ENCODE data around the gene DCST2. TPM values are rescaled to one million over a fixed set of nuclear protein-coding genes. Genes with fewer than 3 reads are reported as not detected.

The DCST2 gene
- total RNA-seq, 3 donors from 2014 or later (not counting 1 experiment from before 2014, with no cell fraction given): 0.30 to 0.92 (median 0.32) TPM

DNA sequence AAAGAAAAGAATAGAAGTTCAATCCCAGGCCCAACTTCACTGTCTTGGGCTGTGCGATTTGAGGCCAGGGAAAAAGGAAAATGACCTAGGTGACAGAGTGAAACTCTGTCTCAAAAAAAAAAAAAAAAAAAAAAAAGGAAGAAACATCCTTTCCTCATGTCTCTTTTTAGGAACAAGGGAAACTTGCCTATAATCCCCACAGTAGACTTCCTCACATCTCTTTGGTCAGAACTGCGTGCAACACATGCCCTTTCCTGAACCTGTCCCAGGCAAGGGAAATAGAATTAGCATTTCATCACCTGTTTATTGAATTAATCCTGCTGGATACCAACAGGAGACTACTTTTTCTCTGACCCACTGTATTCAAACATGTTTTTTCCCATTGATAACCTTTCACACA, 2.4 kb upstream of the DCST2 start:
- Histone ChIP-seq H3K4me1 (ENCODE audit: control insufficient read depth, insufficient read depth, low read length) (no peaks in the 10 kb centered on the region), H3K27ac (ENCODE audit: low read length) (no peak overlapping the region), H3K4me3 (ENCODE audit: low read length) (no peak overlapping the region), H3K36me3 (ENCODE audit: control insufficient read depth, insufficient read depth, low read length) (no peaks in the 10 kb centered on the region), H3K27me3 (ENCODE audit: control insufficient read depth, insufficient read depth, low read length) (no peaks in the 10 kb centered on the region), H3K9me3 (ENCODE audit: control insufficient read depth, insufficient read depth, low read length) (no peaks in the 10 kb centered on the region)
- H3K27ac Mint-ChIP-seq: no peak overlapping the region
- intact Hi-C loops (cut with micrococcal nuclease): no loop called here
- peaks cover 0 to 5% of the 10 kb centered on the region in 2 donors for H3K4me1 Mint-ChIP-seq
- peaks cover 5 to 12% of the 10 kb centered on the region in 2 donors for H3K27me3 Mint-ChIP-seq (ENCODE audit: low read depth in 2 of 2)
- ATAC-seq: no peak
- no peak for DNase-seq
- no peaks in the 10 kb centered on the region for H3K36me3 Mint-ChIP-seq
- H3K4me3 Mint-ChIP-seq: no peak overlapping the region
- WGBS (ENCODE audit: insufficient coverage): 92% methylated on average over 1 of the region's 2 CpGs
- H3K9me3 Mint-ChIP-seq: no peaks in the 10 kb centered on the region
- TF ChIP-seq, protein P1, sequence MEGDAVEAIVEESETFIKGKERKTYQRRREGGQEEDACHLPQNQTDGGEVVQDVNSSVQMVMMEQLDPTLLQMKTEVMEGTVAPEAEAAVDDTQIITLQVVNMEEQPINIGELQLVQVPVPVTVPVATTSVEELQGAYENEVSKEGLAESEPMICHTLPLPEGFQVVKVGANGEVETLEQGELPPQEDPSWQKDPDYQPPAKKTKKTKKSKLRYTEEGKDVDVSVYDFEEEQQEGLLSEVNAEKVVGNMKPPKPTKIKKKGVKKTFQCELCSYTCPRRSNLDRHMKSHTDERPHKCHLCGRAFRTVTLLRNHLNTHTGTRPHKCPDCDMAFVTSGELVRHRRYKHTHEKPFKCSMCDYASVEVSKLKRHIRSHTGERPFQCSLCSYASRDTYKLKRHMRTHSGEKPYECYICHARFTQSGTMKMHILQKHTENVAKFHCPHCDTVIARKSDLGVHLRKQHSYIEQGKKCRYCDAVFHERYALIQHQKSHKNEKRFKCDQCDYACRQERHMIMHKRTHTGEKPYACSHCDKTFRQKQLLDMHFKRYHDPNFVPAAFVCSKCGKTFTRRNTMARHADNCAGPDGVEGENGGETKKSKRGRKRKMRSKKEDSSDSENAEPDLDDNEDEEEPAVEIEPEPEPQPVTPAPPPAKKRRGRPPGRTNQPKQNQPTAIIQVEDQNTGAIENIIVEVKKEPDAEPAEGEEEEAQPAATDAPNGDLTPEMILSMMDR (IDR thresholded peaks at IDR 0.05): no peak

GRCh38 chr1:155034318-155035208, 982 bp upstream of the DCST2 start:
- peaks cover 5 to 12% of the 10 kb centered on the region in 2 donors for H3K27me3 Mint-ChIP-seq (ENCODE audit: low read depth in 2 of 2)
- H3K27ac Mint-ChIP-seq: no peak overlapping the region
- intact Hi-C loops (cut with micrococcal nuclease): no loop called here
- H3K4me3 Mint-ChIP-seq: no peak overlapping the region
- 77% methylated on average over 20 of the region's 20 CpGs for WGBS (ENCODE audit: insufficient coverage)
- H3K4me3 ChIP-seq (ENCODE audit: low read length): no peak overlapping the region
- H3K4me1 Mint-ChIP-seq: peaks cover 0 to 5% of the 10 kb centered on the region in 2 donors
- no peaks in the 10 kb centered on the region for H3K4me1 ChIP-seq (ENCODE audit: control insufficient read depth, insufficient read depth, low read length)
- H3K27me3 ChIP-seq (ENCODE audit: control insufficient read depth, insufficient read depth, low read length): no peaks in the 10 kb centered on the region
- no peak overlapping the region for H3K27ac ChIP-seq (ENCODE audit: low read length)
- H3K9me3 Mint-ChIP-seq: no peaks in the 10 kb centered on the region
- TF ChIP-seq, protein P1 (IDR thresholded peaks at IDR 0.05): no peak
- ATAC-seq: no peak
- no peak for DNase-seq
- H3K9me3 ChIP-seq (ENCODE audit: control insufficient read depth, insufficient read depth, low read length): no peaks in the 10 kb centered on the region
- no peaks in the 10 kb centered on the region for H3K36me3 Mint-ChIP-seq
- H3K36me3 ChIP-seq (ENCODE audit: control insufficient read depth, insufficient read depth, low read length): no peaks in the 10 kb centered on the region

GRCh38 chr1:155032886-155033285, 695 bp downstream of the DCST2 start:
- Histone ChIP-seq H3K27ac (ENCODE audit: low read length) (no peak overlapping the region), H3K4me1 (ENCODE audit: control insufficient read depth, insufficient read depth, low read length) (no peaks in the 10 kb centered on the region), H3K9me3 (ENCODE audit: control insufficient read depth, insufficient read depth, low read length) (no peaks in the 10 kb centered on the region), H3K4me3 (ENCODE audit: low read length) (no peak overlapping the region), H3K27me3 (ENCODE audit: control insufficient read depth, insufficient read depth, low read length) (no peaks in the 10 kb centered on the region), H3K36me3 (ENCODE audit: control insufficient read depth, insufficient read depth, low read length) (no peaks in the 10 kb centered on the region)
- no peak overlapping the region for H3K27ac Mint-ChIP-seq
- H3K9me3 Mint-ChIP-seq: no peaks in the 10 kb centered on the region
- no peak for DNase-seq
- H3K27me3 Mint-ChIP-seq (ENCODE audit: low read depth in 2 of 2): peaks cover 2% of the 10 kb centered on the region in 2 donors
- H3K4me3 Mint-ChIP-seq: no peak overlapping the region
- no peaks in the 10 kb centered on the region for H3K36me3 Mint-ChIP-seq
- H3K4me1 Mint-ChIP-seq: no peaks in the 10 kb centered on the region
- TF ChIP-seq, protein P1 (IDR thresholded peaks at IDR 0.05): no peak
- intact Hi-C loops (cut with micrococcal nuclease): no loop called here
- WGBS (ENCODE audit: insufficient coverage): 93% methylated on average over 12 of the region's 12 CpGs
- no peak for ATAC-seq

All from natural killer cell (primary cell).